T1000 (cell line): ENCODE measurements around the gene CARMIL1.

Source experiments
- DNase-seq: peaks from one replicate; lab custom pipeline; 2025; ENCODE audit warnings: mixed read lengths; lab: John Stamatoyannopoulos, UW

Gene CARMIL1

GRCh38 chr6:25278914-25279747 lies at the start of gene CARMIL1:
CARMIL1 (plus strand) TSS chr6:25279374; CDS start chr6:25279796, 422 bp downstream.
- peak; percentile 65 for DNase-seq

GRCh38 chr6:25229671-25230321 lies 49.4 kb upstream of the CARMIL1 start:
- peak; percentile 16 for DNase-seq

GRCh38 chr6:25232479-25232878 lies 46.7 kb upstream of the CARMIL1 start:
- DNase-seq: no peak

- no peak for DNase-seq
Measured at GRCh38 chr6:25233226-25233625, 45.9 kb upstream of the CARMIL1 start.

DNA sequence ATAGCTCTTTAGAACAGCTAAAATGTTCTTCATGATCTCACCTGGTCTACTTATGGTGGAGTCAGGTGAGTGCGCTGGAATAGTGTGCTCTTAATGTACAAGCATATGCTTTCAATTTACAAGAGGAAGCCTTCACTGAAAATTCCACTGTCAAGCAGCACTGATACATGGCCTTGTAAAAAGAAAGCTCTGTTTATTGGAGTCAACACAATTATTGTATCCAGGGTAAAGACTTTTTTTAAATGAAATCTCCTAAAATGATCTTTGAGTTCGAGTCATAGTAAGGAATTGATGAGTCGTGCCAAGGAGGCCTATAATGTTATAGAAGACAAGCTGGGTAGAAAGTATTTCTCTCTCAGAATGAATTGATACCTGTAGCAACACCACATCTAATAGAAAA lies 41.6 kb upstream of the CARMIL1 start:
- no peak for DNase-seq

- no peak for DNase-seq
Measured at GRCh38 chr6:25239059-25239458, 40.1 kb upstream of the CARMIL1 start.

GRCh38 chr6:25239498-25239897 lies 39.7 kb upstream of the CARMIL1 start:
- no peak for DNase-seq

GRCh38 chr6:25242567-25242966 lies 36.6 kb upstream of the CARMIL1 start:
- no peak for DNase-seq

DNA sequence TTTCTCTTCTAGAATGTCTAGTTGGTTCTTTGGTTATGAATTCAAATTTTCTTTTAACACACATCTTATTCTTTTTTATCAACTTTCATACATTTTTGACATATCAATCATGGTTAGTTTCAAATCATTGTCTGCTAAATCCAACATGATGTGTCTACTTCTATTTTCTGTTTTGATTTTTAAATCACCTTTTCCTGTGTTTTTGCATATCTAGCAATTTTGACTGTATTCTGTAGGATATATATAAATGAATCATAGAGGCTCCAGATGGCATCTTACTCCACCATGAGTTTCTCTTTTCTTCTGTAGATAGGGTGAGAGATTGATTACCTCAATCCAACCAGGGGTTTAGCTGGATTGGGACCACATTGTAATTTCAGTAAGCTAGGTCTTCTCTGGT lies 34.3 kb upstream of the CARMIL1 start:
- DNase-seq: no peak

DNA sequence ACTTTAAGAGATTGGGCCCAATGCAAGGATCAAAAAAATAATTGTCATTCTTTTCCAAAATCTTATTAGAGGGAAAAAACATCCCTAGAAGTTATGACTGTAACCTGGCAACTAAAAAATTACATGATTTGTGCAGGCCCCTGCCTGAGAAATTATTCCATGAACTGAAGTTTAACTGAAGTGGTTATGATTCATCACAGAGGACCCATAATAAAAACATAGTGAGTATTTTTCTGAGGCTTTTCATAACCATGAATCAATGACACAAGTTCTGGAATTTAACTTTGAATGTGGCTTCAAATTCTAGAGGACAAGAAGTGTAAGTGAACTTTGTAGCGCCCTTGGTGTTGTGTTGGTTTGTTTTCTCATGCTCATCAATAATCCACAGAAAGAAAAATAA lies 31.1 kb upstream of the CARMIL1 start:
- DNase-seq: no peak

- DNase-seq: no peak
Measured at GRCh38 chr6:25249133-25249532, 30.0 kb upstream of the CARMIL1 start.

GRCh38 chr6:25250878-25251277 lies 28.3 kb upstream of the CARMIL1 start:
- no peak for DNase-seq

GRCh38 chr6:25251426-25251825 lies 27.7 kb upstream of the CARMIL1 start:
- DNase-seq: no peak

DNA sequence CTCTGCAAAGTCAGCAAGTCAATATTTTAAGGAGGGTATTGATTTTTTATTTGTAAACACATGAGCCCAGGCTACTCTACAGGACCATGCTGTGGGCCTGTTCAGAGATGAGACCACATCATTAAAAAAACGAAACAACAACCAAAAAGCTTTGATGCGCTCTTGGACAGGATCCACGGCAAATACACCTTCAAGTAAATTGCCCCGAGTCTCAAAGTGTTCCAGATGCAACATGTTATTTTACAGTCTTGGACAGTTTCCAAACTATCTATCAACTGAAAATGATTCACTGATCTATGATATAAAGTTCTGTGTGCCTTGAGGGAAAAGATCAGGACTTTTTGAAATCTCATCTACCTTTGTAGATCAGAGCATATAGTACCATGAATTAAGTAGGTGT lies 25.8 kb upstream of the CARMIL1 start:
- no peak for DNase-seq

DNA sequence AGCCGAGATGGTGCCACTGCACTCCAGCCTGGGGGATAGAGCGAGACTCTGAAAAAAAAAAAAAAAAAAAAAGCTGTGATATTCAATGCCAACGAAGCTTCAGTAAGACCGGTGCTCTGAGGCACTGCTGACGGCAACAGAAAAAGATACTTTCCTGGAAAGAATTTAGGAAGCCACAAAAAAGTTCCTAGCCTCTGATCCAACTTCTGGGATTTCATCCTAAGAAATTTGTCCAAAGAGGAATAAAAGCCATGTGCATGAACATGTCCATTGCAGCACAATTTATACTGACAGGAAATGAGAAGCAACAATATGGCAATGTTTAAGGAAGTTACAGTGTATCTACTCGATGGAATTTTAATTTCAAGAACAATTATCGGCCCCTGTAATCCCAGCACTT lies 24.5 kb upstream of the CARMIL1 start:
- DNase-seq: no peak

- no peak for DNase-seq
Measured at GRCh38 chr6:25257686-25258348, 21.4 kb upstream of the CARMIL1 start.

DNA sequence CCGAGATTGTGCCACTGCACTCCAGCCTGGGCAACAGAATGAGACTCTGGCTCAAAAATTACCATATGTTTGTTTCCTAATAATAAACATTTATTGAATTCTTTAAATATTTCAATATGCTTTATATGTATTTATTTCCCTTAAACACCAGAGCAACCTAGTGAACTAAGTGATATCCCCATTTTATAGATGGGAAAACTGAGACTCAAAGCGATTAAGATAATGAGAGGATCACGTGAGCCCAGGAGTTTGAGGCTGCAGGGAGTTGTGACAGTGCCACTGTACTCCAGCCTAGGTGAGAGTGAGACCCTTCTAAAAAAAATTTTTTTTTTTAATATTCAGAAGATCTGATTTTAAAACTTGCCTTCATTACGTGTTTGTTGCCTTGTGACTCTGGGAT lies 19.4 kb upstream of the CARMIL1 start:
- no peak for DNase-seq

DNA sequence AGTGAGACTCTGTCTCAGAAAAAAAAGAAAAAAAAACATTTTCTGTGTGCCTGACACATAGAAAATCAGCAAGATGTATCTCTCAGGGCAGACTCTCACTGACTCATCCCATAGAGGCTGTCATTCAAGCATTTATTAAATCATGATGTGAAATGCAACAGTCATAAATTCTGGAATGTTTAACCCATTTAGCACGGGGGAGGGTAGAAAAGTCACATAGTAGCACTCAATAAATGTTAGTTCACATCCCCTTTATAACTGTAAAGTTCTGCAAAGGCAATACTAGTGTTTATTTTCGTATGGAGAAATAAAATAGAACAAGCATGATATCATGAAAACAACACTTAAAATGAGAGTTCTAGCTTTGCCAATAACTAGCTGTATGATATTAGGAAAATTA lies 15.5 kb upstream of the CARMIL1 start:
- DNase-seq: no peak

DNA sequence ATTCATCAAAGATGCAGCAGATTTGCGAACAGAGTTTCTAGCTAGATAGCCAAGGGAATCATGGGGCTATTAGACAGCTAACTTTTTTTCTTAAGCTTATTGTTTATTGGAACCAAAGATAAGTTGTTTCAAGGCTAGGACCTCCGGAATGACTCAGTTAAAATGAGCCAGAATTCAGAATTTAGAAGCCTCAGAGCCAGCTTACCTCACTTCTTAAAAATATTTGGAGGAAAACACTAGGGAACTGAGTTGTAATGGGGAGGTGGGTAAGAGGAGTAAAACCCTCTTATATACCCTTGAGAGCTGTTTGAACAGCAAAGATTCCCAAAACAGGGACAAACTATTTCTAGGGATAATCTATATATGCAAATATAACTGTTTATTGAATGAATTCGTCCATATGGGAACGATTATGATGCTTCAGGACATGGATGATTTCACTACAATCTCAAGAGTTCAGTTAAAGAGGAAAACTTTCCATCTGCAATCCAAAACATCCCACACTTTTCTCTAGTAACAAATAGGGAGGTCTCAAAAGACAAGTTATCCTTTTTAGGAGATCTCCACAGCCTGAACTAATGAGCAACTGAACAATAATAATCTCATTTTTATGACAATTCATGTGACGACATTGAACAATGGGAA lies 12.6 kb upstream of the CARMIL1 start:
- DNase-seq: no peak

- DNase-seq: no peak
Measured at GRCh38 chr6:25267662-25268061, 11.5 kb upstream of the CARMIL1 start.

GRCh38 chr6:25270559-25270958 lies 8.6 kb upstream of the CARMIL1 start:
- DNase-seq: no peak

DNA sequence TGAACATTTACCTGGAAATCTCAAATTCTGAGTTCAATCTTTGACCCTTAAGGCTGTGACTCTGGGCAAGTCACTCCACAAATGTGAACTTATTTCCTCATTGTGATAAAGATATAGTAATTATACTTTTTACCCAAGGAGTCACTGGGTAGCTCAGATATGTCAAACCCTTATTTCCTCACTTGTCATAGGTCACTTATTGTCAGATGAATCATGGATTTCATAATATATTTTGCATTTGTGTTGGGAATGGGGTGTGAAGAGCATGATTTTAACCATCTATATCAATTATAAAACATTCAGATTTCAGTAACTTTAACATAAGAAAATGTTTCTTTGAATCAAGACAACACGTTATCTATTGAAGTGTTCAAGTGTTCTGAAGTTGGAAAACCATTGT lies 3.7 kb upstream of the CARMIL1 start:
- DNase-seq: no peak

GRCh38 chr6:25277386-25277785 lies 1.8 kb upstream of the CARMIL1 start:
- no peak for DNase-seq
